Activated naive CD8-positive, alpha-beta T cell (primary cell): ENCODE results near the gene WWC1.

Source experiments
- H3K27ac Mint-ChIP-seq: one replicate; pipeline ENCODE4 v1.8.0; 2021; ENCODE audit warnings: mixed read lengths
- H3K27me3 Mint-ChIP-seq: one replicate; pipeline ENCODE4 v1.8.0; 2021; ENCODE audit warnings: mixed read lengths
- H3K36me3 Mint-ChIP-seq: one replicate; pipeline ENCODE4 v1.8.0; 2021; ENCODE audit warnings: mixed read lengths
- H3K4me1 Mint-ChIP-seq: one replicate; pipeline ENCODE4 v1.8.0; 2021; ENCODE audit warnings: low read depth, mixed read lengths
- H3K4me3 Mint-ChIP-seq: one replicate; pipeline ENCODE4 v1.8.0; 2021; ENCODE audit warnings: mild to moderate bottlenecking, mixed read lengths
- H3K9me3 Mint-ChIP-seq: one replicate; pipeline ENCODE4 v1.8.0; 2021; ENCODE audit warnings: low read depth, mixed read lengths

The WWC1 gene

DNA sequence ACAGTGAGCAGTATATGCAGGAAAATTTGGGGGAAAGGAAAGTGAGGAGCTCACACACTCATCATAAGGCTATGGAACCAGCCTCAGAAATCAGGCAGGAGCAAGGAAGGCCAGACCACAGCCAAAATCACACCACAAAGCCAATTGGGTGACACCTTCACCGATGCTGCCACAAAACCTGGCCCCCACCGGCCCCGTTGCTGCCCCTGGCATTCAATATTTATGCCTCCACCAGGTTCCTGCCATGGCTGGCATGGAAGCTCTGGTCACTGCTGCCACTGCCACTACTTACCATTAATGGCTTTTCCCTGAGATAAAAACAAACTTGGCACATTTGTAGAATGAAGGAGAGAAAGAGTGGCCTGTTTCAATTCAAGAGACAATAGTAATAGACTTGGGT lies 166.1 kb downstream of the WWC1 start:
- Mint-ChIP-seq H3K4me1 (no peaks in the 10 kb centered on the region), H3K9me3 (no peaks in the 10 kb centered on the region)

GRCh38 chr5:168460606-168461005 lies 169.2 kb downstream of the WWC1 start:
- H3K4me1 Mint-ChIP-seq = no peaks in the 10 kb centered on the region
- H3K27me3 Mint-ChIP-seq = peaks cover 4% of the 10 kb centered on the region
- H3K27ac Mint-ChIP-seq = no peak overlapping the region
- no peaks in the 10 kb centered on the region for H3K36me3 Mint-ChIP-seq
- no peak overlapping the region for H3K4me3 Mint-ChIP-seq
- no peaks in the 10 kb centered on the region for H3K9me3 Mint-ChIP-seq

More for the DNA sequence above, 166.1 kb downstream of the WWC1 start:
- Mint-ChIP-seq H3K27me3 (peaks cover 3% of the 10 kb centered on the region), H3K27ac (no peak overlapping the region), H3K36me3 (no peaks in the 10 kb centered on the region), H3K4me3 (no peak overlapping the region)

DNA sequence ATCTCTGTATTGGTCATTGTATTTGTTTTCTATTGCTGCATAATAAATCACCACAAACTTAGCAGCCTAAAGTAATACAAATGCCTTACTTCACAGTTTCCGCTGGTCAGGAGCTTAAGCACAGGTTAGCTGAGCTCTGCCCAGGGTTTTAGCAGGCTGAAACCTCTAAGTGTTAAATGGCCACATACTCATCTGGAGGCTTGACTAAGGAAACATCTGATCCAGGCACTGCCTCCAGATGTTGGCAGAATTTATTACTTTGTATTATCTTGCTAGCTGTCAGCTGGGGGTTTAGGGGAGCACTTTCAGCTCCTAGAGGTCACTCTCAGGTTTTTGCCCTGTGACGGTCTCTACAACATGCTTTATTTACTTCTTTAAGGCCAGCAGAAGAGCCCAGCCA lies 171.6 kb downstream of the WWC1 start:
- no peaks in the 10 kb centered on the region for H3K4me1 Mint-ChIP-seq
- no peaks in the 10 kb centered on the region for H3K9me3 Mint-ChIP-seq
- H3K36me3 Mint-ChIP-seq = no peaks in the 10 kb centered on the region
- H3K27ac Mint-ChIP-seq = no peak overlapping the region
- H3K4me3 Mint-ChIP-seq = no peak overlapping the region
- peaks cover 4% of the 10 kb centered on the region for H3K27me3 Mint-ChIP-seq

DNA sequence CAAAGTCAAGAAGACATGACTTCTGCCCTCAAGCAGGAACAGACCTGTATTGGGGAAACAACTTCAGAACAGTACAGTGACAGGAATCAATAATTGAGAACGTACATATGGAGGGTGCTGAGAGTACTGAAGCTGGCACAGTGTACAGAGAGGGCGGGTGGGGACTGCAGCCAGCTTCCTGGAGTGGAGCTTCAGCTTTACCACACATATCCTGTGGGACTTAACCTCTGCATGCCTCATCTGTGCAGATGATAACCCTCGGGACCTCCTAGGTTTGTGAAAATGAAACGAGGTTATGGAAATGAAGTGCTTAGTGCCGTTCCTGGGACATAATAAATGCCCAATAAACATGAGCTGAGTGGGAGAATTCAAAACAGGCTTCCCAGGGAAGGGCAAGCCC lies 172.8 kb downstream of the WWC1 start:
- Mint-ChIP-seq H3K27ac (no peak overlapping the region), H3K4me1 (no peaks in the 10 kb centered on the region), H3K27me3 (peaks cover 1% of the 10 kb centered on the region)

DNA sequence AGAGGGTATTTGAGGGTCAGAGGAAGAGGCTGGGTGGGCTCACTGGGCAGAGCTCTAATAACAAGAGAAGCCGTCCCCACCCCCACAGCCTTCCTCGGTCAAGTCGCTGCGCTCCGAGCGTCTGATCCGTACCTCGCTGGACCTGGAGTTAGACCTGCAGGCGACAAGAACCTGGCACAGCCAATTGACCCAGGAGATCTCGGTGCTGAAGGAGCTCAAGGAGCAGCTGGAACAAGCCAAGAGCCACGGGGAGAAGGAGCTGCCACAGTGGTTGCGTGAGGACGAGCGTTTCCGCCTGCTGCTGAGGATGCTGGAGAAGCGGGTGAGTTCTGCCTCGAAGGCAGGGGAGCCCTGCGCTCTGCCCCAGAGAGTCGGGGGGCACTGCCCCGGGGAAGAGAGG lies 173.2 kb downstream of the WWC1 start:
- Mint-ChIP-seq H3K27ac (no peak overlapping the region), H3K4me3 (no peak overlapping the region), H3K36me3 (no peaks in the 10 kb centered on the region), H3K9me3 (no peaks in the 10 kb centered on the region), H3K4me1 (no peaks in the 10 kb centered on the region), H3K27me3 (peaks cover 1% of the 10 kb centered on the region)

More for the DNA sequence above, 172.8 kb downstream of the WWC1 start:
- Mint-ChIP-seq H3K9me3 (no peaks in the 10 kb centered on the region), H3K4me3 (no peak overlapping the region), H3K36me3 (no peaks in the 10 kb centered on the region)

DNA sequence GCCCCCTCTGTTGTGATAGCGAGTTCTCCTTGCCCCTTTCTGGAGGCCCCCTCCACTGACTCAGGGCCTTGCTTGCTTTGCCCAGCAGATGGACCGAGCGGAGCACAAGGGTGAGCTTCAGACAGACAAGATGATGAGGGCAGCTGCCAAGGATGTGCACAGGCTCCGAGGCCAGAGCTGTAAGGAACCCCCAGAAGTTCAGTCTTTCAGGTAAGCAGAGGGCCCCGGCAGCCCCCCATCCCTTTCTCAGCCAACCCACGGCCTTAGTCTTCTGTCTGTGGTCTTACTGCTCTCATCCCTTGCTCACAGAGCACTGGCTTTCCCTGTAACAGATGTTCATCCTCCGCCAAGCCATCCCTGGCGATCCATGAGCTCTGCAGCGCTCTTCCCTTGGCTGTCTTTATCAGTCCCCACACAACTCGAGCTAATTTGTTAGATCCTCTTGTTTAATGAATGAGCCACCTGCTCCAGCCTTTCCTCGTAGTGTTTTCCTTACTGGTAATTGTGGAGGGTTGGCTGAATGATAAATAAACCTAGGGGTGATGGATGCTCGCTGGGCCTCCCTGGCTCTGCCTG lies 176.4 kb downstream of the WWC1 start:
- H3K9me3 Mint-ChIP-seq = no peaks in the 10 kb centered on the region
- no peaks in the 10 kb centered on the region for H3K36me3 Mint-ChIP-seq
- peaks cover 1% of the 10 kb centered on the region for H3K27me3 Mint-ChIP-seq
- no peaks in the 10 kb centered on the region for H3K4me1 Mint-ChIP-seq
- no peak overlapping the region for H3K27ac Mint-ChIP-seq
- H3K4me3 Mint-ChIP-seq = no peak overlapping the region

- H3K4me3 Mint-ChIP-seq = no peak overlapping the region
- H3K27me3 Mint-ChIP-seq = peaks cover 1% of the 10 kb centered on the region
- H3K36me3 Mint-ChIP-seq = no peaks in the 10 kb centered on the region
- no peaks in the 10 kb centered on the region for H3K4me1 Mint-ChIP-seq
- no peaks in the 10 kb centered on the region for H3K9me3 Mint-ChIP-seq
- no peak overlapping the region for H3K27ac Mint-ChIP-seq
Observed at GRCh38 chr5:168468836-168469235, 177.4 kb downstream of the WWC1 start.

DNA sequence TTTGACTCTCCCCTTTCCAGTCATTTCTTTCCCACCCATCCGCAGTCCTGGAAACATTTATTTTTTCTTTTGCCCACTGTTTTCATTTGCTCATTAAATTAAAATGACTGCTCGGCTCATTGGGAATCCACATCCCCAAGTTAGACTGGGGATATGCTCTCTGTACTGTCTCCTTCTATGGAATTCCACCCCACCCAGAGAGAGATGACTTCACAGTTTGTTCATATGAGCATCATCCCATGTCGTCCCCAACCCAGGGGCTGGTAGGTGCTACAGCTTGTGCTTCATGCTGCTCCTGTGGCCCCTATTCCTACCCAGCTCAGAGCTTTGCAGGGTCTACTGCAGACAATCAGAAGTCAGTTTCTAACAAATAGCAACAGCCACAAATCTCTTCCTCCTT lies 178.4 kb downstream of the WWC1 start:
- H3K36me3 Mint-ChIP-seq = no peaks in the 10 kb centered on the region

DNA sequence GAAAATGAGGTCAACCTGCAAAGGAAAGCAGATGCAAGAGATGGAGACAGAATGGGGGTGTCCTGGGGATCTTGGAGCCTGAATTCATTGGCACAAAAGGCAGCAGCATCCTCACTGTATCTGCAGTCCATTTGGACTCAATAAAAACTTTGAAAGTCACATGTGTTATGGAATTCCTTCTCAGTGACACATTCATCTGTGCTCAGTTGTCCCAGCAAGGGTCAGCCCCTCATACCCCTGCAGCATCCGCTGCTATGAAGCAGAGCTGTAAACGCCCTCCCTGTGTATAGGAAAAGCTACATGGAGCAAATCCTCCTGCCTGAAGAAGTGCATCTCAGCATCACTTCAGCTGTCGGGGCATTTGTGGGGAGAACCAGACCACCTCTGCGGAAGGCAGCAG lies 180.3 kb downstream of the WWC1 start:
- Mint-ChIP-seq H3K27ac (no peak overlapping the region), H3K4me3 (no peak overlapping the region), H3K36me3 (no peaks in the 10 kb centered on the region), H3K27me3 (no peaks in the 10 kb centered on the region), H3K4me1 (no peaks in the 10 kb centered on the region), H3K9me3 (no peaks in the 10 kb centered on the region)

More for the DNA sequence above, 178.4 kb downstream of the WWC1 start:
- Mint-ChIP-seq H3K4me3 (no peak overlapping the region), H3K9me3 (no peaks in the 10 kb centered on the region), H3K4me1 (no peaks in the 10 kb centered on the region), H3K27me3 (no peaks in the 10 kb centered on the region), H3K27ac (no peak overlapping the region)

DNA sequence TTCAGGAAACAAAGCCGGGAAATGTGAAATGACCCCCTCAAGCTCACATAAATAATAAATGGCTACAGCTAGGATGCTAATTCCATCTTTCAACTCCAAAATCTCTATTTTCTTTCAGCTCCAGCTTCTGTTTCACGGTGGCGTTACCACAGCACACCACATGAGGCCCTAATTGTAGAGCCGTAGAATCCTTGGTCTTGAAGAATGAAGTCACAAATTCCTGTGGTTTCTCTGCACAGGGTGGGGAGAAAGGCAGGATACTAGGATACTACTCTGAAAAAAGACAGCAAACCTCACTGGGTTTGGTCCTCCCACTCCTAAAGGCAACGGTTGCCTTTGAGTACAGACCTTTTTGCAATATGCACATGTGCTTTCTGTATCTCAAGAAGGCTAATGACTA lies 180.9 kb downstream of the WWC1 start:
- H3K9me3 Mint-ChIP-seq = no peaks in the 10 kb centered on the region
- no peak overlapping the region for H3K4me3 Mint-ChIP-seq
- no peaks in the 10 kb centered on the region for H3K4me1 Mint-ChIP-seq
- H3K27me3 Mint-ChIP-seq = no peaks in the 10 kb centered on the region
- H3K27ac Mint-ChIP-seq = no peak overlapping the region
- H3K36me3 Mint-ChIP-seq = no peaks in the 10 kb centered on the region

GRCh38 chr5:168474319-168474718 lies 182.9 kb downstream of the WWC1 start:
- Mint-ChIP-seq H3K9me3 (no peaks in the 10 kb centered on the region), H3K27me3 (no peaks in the 10 kb centered on the region), H3K4me1 (no peaks in the 10 kb centered on the region), H3K36me3 (no peaks in the 10 kb centered on the region), H3K4me3 (no peak overlapping the region), H3K27ac (no peak overlapping the region)

DNA sequence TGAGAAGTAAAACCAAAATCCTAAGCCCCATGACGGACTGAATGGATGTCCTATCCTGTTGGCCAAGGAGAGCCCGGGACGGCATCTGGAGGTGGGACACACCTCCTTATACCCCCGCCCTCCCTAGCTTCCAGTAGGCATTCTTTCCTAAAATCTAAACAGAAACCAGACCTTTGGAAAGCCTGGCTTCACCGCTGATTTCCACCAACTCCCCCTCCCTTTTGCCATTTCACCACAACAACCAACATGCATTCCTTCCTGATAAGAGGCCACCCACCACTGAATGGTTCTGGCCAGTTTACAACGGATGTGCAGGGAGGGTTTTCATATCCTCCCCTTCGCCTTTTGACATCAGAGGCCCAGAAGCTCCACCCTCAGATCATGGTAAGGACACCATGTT lies 185.6 kb downstream of the WWC1 start:
- Mint-ChIP-seq H3K36me3 (no peaks in the 10 kb centered on the region), H3K4me1 (peaks cover 3% of the 10 kb centered on the region), H3K27me3 (no peaks in the 10 kb centered on the region), H3K4me3 (no peak overlapping the region), H3K27ac (no peak overlapping the region), H3K9me3 (no peaks in the 10 kb centered on the region)

DNA sequence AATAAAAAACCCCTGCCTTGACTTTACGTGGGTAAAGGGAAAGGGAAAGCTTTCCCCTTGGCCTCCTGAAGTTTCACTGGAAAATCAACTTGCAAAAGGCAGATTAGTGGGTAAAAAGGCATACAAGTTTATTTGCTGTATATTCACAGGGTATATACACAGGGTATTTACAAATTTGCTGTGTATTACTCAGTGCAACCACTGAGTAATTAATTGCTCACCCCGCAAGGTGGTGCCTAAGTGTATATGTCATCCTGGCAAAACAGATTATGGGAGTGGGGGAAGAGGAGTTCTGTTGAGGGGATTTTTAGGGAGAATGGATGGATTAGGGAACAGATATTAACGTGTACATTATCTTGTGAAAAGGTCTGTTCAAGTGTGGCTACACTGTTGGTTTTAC lies 187.7 kb downstream of the WWC1 start:
- peaks cover 3% of the 10 kb centered on the region for H3K4me1 Mint-ChIP-seq
- no peak overlapping the region for H3K27ac Mint-ChIP-seq
- no peaks in the 10 kb centered on the region for H3K9me3 Mint-ChIP-seq
- H3K27me3 Mint-ChIP-seq = peaks cover 3% of the 10 kb centered on the region
- H3K4me3 Mint-ChIP-seq = no peak overlapping the region
- H3K36me3 Mint-ChIP-seq = no peaks in the 10 kb centered on the region

DNA sequence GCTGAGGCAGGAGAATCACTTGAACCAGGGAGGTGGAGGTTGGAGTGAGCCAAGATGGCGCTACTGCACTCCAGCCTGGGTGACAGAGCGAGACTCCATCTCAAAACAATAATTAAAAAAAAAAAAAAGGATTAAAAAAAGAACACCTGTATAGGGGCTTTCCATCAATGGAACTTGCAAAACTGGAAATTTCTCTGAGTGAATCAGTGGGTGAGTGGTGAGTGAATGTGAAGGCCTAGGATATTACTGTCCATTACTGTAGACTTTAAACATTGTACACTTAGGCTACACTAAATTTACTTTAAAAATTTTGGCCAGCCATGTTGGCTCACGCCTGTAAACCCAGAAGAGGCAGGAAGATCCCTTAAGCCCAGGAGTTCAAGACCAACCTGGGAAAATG lies 189.2 kb downstream of the WWC1 start:
- H3K27ac Mint-ChIP-seq = no peak overlapping the region
- H3K27me3 Mint-ChIP-seq = peaks cover 3% of the 10 kb centered on the region
- no peak overlapping the region for H3K4me3 Mint-ChIP-seq
- no peaks in the 10 kb centered on the region for H3K9me3 Mint-ChIP-seq
- peaks cover 9% of the 10 kb centered on the region for H3K4me1 Mint-ChIP-seq
- no peaks in the 10 kb centered on the region for H3K36me3 Mint-ChIP-seq

DNA sequence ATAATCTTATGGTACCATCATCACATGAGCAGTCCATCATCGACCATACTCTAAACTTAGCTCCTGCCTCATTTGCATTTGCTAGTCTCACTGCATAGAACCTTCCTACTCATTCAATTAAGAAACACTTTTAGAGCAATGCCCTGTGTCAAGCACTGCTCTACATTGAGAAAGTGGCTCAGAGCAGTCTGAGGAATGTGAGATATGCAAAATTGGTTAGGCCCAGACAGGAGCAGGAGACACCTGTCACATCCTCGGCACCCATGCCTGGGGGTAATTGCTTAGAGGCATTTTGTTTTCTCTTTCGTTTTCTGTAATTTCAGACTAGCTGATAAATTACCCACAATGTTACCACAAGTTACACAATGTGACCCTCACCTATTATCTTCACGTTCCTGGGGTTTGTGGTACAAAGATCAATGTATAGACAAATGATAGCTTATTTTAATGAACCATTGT lies 189.9 kb downstream of the WWC1 start:
- Mint-ChIP-seq H3K27me3 (peaks cover 3% of the 10 kb centered on the region), H3K27ac (no peak overlapping the region), H3K4me3 (no peak overlapping the region), H3K36me3 (no peaks in the 10 kb centered on the region), H3K4me1 (peaks cover 15% of the 10 kb centered on the region), H3K9me3 (no peaks in the 10 kb centered on the region)

- Mint-ChIP-seq H3K9me3 (no peaks in the 10 kb centered on the region), H3K36me3 (no peaks in the 10 kb centered on the region), H3K27me3 (peaks cover 3% of the 10 kb centered on the region), H3K4me1 (peaks cover 20% of the 10 kb centered on the region), H3K4me3 (no peak overlapping the region), H3K27ac (no peak overlapping the region)
Observed at GRCh38 chr5:168482361-168482760, 190.9 kb downstream of the WWC1 start.
